ENCODE data around the gene FOXP3.

The FOXP3 gene

GRCh38 chrX:49291615-49292337 is 27.3 kb upstream of the FOXP3 start:
- TF ChIP-seq POLR2AphosphoS5 (IDR thresholded peaks at IDR 0.05; ENCODE audit: low read depth, low read length), result no peak
- no peak for TF ChIP-seq TAF1 (IDR thresholded peaks at IDR 0.05; ENCODE audit: borderline replicate concordance, low read depth, low read length)
- TF ChIP-seq POLR2A (IDR thresholded peaks at IDR 0.05; ENCODE audit: low read depth, low read length), result no peak
- FAIRE-seq (no peak), DNase-seq (ENCODE audit: insufficient read length) (no peak)

- DNase-seq (ENCODE audit: insufficient read length), result no peak
- no peak for TF ChIP-seq TAF1 (IDR thresholded peaks at IDR 0.05; ENCODE audit: borderline replicate concordance, low read depth, low read length)
- TF ChIP-seq POLR2A (IDR thresholded peaks at IDR 0.05; ENCODE audit: low read depth, low read length), result no peak
- TF ChIP-seq POLR2AphosphoS5 (IDR thresholded peaks at IDR 0.05; ENCODE audit: low read depth, low read length), result no peak
- no peak for FAIRE-seq
Observed at GRCh38 chrX:49290215-49290614, 25.7 kb upstream of the FOXP3 start.

- DNase-seq (ENCODE audit: insufficient read length) (no peak), FAIRE-seq (no peak)
- TF ChIP-seq POLR2A (IDR thresholded peaks at IDR 0.05; ENCODE audit: low read depth, low read length), result no peak
- TF ChIP-seq POLR2AphosphoS5 (IDR thresholded peaks at IDR 0.05; ENCODE audit: low read depth, low read length), result no peak
- no peak for TF ChIP-seq TAF1 (IDR thresholded peaks at IDR 0.05; ENCODE audit: borderline replicate concordance, low read depth, low read length)
Observed at GRCh38 chrX:49287665-49288064, 23.2 kb upstream of the FOXP3 start.

GRCh38 chrX:49286581-49286980 is 22.1 kb upstream of the FOXP3 start:
- TF ChIP-seq TAF1 (IDR thresholded peaks at IDR 0.05; ENCODE audit: borderline replicate concordance, low read depth, low read length) (no peak), POLR2AphosphoS5 (IDR thresholded peaks at IDR 0.05; ENCODE audit: low read depth, low read length) (no peak), POLR2A (IDR thresholded peaks at IDR 0.05; ENCODE audit: low read depth, low read length) (no peak)
- DNase-seq (ENCODE audit: insufficient read length) (no peak), FAIRE-seq (no peak)

GRCh38 chrX:49286136-49286535 is 21.6 kb upstream of the FOXP3 start:
- DNase-seq (ENCODE audit: insufficient read length), result no peak
- TF ChIP-seq POLR2A (IDR thresholded peaks at IDR 0.05; ENCODE audit: low read depth, low read length) (no peak), TAF1 (IDR thresholded peaks at IDR 0.05; ENCODE audit: borderline replicate concordance, low read depth, low read length) (no peak), POLR2AphosphoS5 (IDR thresholded peaks at IDR 0.05; ENCODE audit: low read depth, low read length) (no peak)
- FAIRE-seq, result no peak

- DNase-seq (ENCODE audit: insufficient read length) (no peak), FAIRE-seq (no peak)
- no peak for TF ChIP-seq POLR2AphosphoS5 (IDR thresholded peaks at IDR 0.05; ENCODE audit: low read depth, low read length)
- TF ChIP-seq TAF1 (IDR thresholded peaks at IDR 0.05; ENCODE audit: borderline replicate concordance, low read depth, low read length), result no peak
- no peak for TF ChIP-seq POLR2A (IDR thresholded peaks at IDR 0.05; ENCODE audit: low read depth, low read length)
Observed at GRCh38 chrX:49284212-49284611, 19.7 kb upstream of the FOXP3 start.

- DNase-seq (ENCODE audit: insufficient read length) (no peak), FAIRE-seq (no peak)
Observed at GRCh38 chrX:49282647-49283011, 18.1 kb upstream of the FOXP3 start.

GRCh38 chrX:49278081-49278480 is 13.6 kb upstream of the FOXP3 start:
- TF ChIP-seq TAF1 (IDR thresholded peaks at IDR 0.05; ENCODE audit: borderline replicate concordance, low read depth, low read length), result no peak
- no peak for TF ChIP-seq POLR2A (IDR thresholded peaks at IDR 0.05; ENCODE audit: low read depth, low read length)
- no peak for TF ChIP-seq POLR2AphosphoS5 (IDR thresholded peaks at IDR 0.05; ENCODE audit: low read depth, low read length)
- FAIRE-seq, result no peak
- no peak for DNase-seq (ENCODE audit: insufficient read length)

More at GRCh38 chrX:49282647-49283011, 18.1 kb upstream of the FOXP3 start:
- TF ChIP-seq POLR2AphosphoS5 (IDR thresholded peaks at IDR 0.05; ENCODE audit: low read depth, low read length) (no peak), POLR2A (IDR thresholded peaks at IDR 0.05; ENCODE audit: low read depth, low read length) (no peak), TAF1 (IDR thresholded peaks at IDR 0.05; ENCODE audit: borderline replicate concordance, low read depth, low read length) (no peak)

- DNase-seq (ENCODE audit: insufficient read length) (no peak), FAIRE-seq (no peak)
- TF ChIP-seq TAF1 (IDR thresholded peaks at IDR 0.05; ENCODE audit: borderline replicate concordance, low read depth, low read length), result no peak
- no peak for TF ChIP-seq POLR2AphosphoS5 (IDR thresholded peaks at IDR 0.05; ENCODE audit: low read depth, low read length)
- TF ChIP-seq POLR2A (IDR thresholded peaks at IDR 0.05; ENCODE audit: low read depth, low read length), result no peak
Observed at GRCh38 chrX:49277535-49277830, 13.0 kb upstream of the FOXP3 start.

GRCh38 chrX:49276671-49277534 is 12.4 kb upstream of the FOXP3 start:
- TF ChIP-seq TAF1 (IDR thresholded peaks at IDR 0.05; ENCODE audit: borderline replicate concordance, low read depth, low read length) (no peak), POLR2A (IDR thresholded peaks at IDR 0.05; ENCODE audit: low read depth, low read length) (no peak), POLR2AphosphoS5 (IDR thresholded peaks at IDR 0.05; ENCODE audit: low read depth, low read length) (no peak)
- FAIRE-seq (no peak), DNase-seq (ENCODE audit: insufficient read length) (no peak)

- TF ChIP-seq POLR2AphosphoS5 (IDR thresholded peaks at IDR 0.05; ENCODE audit: low read depth, low read length), result no peak
- TF ChIP-seq POLR2A (IDR thresholded peaks at IDR 0.05; ENCODE audit: low read depth, low read length), result no peak
- FAIRE-seq (no peak), DNase-seq (ENCODE audit: insufficient read length) (no peak)
Observed at GRCh38 chrX:49276207-49276606, 11.7 kb upstream of the FOXP3 start.

- FAIRE-seq, result no peak
Observed at GRCh38 chrX:49273181-49273727, 8.7 kb upstream of the FOXP3 start.

More at GRCh38 chrX:49273181-49273727, 8.7 kb upstream of the FOXP3 start:
- no peak for DNase-seq (ENCODE audit: insufficient read length)
- no peak for TF ChIP-seq TAF1 (IDR thresholded peaks at IDR 0.05; ENCODE audit: borderline replicate concordance, low read depth, low read length)
- no peak for TF ChIP-seq POLR2AphosphoS5 (IDR thresholded peaks at IDR 0.05; ENCODE audit: low read depth, low read length)
- TF ChIP-seq POLR2A (IDR thresholded peaks at IDR 0.05; ENCODE audit: low read depth, low read length), result no peak
